SK-MEL-5 (cell line): ENCODE data around the gene CEP83. TPM values are rescaled to one million over a fixed set of nuclear protein-coding genes. Genes with fewer than 3 reads are reported as not detected.

ENCODE experiments used
- DNase-seq: peaks from one replicate; pipeline ENCODE4 v3.0.0-alpha.2; 2016; ENCODE audit warnings: low read depth, low spot score
- in situ Hi-C: cut with HindIII; loops from 2 replicates; pipeline ENCODE4 v1.10.0; 2016; ENCODE audit warnings: low sequenced_read_pairs, high pct_unique_total_duplicates, low pct_unique_long_range_greater_than_20kb
- total RNA-seq: library from RNA; depleted of rRNA; stranded (reverse); fragments of >200 nt; shearing (Covaris generic); gene quantifications from 2 replicates; pipeline ENCODE4 v1.2.3, GENCODE V29; 2014; rRNA removed

Gene CEP83
- total RNA-seq, 1 experiment from 2014 or later, result 12.0 TPM

- in situ Hi-C loops, result no loop called here
- DNase-seq, result no peak
Measured at GRCh38 chr12:94265966-94266745, 193.5 kb downstream of the CEP83 start.

DNA sequence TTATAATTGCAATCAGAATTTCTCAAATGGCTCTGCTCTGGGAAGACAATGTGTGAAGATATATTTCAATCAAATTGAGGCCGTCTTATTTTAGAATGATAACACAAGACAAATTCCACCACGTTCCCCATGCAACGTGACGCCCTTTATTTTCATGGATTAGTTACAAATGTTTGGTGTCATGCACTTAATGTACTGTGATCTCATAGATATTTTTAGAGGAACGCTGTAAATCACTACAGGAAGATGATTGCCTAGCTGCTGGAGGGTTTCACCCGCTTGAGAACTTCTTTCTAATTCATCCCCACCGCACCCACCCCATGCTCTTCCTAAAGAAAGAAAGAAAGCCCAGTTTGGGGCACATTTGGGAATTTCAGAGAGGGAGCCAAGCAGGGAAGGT lies 194.1 kb downstream of the CEP83 start:
- DNase-seq, result no peak
- in situ Hi-C loops, result no loop called here

GRCh38 chr12:94264736-94265485 lies 194.8 kb downstream of the CEP83 start:
- no peak for DNase-seq
- in situ Hi-C loops, result no loop called here

DNA sequence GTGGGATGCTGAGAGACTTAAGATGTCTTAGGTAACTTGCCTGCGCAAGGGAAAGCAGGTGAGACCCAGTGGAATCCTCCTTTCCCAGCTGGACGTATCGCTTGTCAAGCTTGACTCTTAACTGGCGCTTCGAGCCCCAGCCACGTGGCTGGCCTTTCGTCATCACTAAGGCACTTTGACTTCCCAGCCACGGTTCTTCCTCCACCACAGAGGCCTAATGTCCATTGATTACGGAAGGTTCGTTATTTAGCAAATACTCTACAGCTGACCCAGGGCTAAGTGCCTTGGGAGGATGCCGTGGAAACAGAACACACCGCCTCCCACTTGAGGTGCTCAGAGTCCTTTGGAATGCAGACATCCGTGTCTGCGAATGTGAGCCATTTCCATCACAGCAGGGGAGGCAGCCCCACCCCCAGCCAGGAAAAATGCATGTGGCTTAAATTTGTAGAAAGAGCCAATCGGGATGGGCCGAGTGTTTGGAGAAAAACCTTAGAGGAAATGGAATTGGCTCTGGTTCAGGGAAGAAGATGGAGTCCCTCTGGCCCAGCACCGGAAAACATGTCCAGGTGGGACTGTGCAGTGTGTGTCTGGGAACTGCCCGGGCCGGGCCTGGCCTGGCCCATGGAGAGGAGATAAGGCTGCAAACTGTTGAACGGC lies 195.6 kb downstream of the CEP83 start:
- DNase-seq, result no peak
- in situ Hi-C loops, result no loop called here

DNA sequence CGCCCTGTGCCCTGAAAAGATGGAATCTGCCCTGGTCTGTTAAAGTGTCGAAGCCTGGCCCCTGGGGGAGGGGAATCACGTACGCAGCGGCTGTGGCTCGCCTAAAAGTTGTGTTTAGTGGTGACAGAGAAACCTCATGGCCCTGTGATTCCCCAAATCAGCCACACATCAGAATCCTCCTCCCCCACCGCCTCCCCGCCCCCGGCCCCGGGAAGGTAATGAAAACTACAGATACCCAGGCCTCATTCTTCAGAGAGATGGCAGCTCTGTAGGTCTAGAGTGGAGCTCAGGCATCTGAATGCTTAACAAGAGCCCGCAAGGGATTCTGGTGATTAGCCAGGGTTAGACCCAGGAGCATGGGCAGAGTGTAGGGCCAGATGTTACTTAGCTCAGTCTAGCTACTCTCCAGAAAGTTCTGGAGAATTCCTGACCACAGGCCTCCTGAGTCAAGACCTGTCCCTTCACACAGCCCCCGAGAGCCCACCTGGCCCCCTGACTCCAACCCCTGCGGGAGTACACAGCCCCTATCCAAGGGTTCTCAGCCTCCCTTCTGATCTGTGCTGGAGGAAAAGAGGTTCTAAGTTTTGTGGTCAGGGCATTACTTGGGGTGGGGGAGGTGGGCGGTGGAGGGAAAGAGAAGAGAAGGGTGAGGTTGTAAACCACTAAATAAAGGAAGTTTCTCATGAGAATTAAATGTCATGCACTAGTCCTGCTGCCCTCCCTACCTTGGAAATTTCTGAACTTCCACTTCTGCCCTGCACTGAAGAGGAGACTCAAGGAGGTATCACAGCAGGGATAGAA lies 196.5 kb downstream of the CEP83 start:
- in situ Hi-C loops, result no loop called here
- no peak for DNase-seq

- in situ Hi-C loops, result no loop called here
- DNase-seq, result no peak
Measured at GRCh38 chr12:94262228-94263010, 197.2 kb downstream of the CEP83 start.

GRCh38 chr12:94261786-94262185 lies 197.9 kb downstream of the CEP83 start:
- in situ Hi-C loops, result no loop called here
- no peak for DNase-seq

DNA sequence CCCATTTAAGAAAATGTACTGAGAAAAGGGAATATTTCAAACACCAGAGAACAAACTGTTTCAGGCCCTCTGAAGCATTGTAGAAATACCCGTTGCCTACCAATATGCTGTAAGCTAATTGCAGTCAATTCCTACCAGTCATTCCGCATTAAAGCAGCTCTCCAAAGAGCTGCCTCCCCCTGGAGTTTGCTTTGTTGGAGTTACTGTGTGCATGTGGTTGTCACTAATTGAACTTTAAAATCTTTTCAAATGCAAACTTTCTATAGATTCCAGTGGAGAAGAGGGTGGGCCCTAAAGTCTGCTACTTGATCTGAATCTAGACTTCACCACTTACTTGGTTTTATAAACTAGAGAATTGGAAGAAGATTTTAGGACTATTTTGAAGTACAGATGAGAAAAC lies 198.5 kb downstream of the CEP83 start:
- in situ Hi-C loops, result no loop called here
- no peak for DNase-seq

- DNase-seq, result no peak
- in situ Hi-C loops, result no loop called here
Measured at GRCh38 chr12:94260717-94261116, 198.9 kb downstream of the CEP83 start.

DNA sequence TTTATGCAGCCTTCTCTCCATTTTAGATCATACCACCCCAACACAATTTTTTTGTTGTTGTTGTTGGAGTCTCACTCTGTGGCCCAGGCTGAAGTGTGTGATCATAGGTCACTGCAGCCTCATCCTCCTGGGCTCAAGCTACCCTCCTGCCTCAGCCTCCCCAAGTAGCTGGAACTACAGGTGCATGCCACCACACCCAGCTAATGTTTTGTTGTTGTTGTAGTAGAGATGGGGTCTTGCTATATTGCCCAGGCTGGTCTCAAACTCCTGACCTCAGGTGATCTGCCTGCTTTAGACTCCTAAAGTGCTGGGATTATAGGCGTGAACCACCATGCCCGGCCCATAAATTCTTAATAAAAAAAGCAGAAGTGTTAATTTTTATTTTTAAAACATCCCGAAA lies 199.7 kb downstream of the CEP83 start:
- in situ Hi-C loops, result no loop called here
- no peak for DNase-seq

DNA sequence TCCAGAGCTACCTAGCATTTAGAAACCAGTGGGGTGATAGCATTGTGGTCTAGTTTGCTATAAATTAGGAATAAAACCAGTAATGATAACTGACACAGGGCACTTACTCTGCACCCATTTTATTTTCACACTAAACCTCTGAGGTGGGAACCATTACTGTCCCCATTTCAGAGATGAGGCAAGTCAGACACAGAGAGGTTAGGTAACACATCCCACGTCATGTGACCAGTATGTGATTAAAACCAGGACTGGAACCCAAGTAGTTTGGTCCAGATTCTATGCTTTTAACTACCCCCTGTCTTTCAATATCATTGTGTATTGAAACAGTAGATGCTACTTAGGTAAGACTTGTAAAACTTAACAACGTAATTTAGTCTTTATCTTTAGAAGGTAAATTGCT lies 201.1 kb downstream of the CEP83 start:
- DNase-seq, result no peak
- in situ Hi-C loops, result no loop called here

Other genes starting within 250 kb of the CEP83 start
- gene TMCC3, start 190.7 kb upstream of the CEP83 start, total RNA-seq, result 3.1 TPM in 2 replicates